Heart left ventricle (tissue), 16 donors: ENCODE data around the gene INO80C. TPM values are rescaled to one million over a fixed set of nuclear protein-coding genes. Genes with fewer than 3 reads are reported as not detected.

Experiments used
- ATAC-seq, 4 donors: fragments of 200-7000 bp; cut with Tn5 transposase; one replicate each; pipeline ENCODE4 v1.9.1; 2020 to 2022; ENCODE audit warnings: moderate library complexity in 4 of 4, mild to moderate bottlenecking in 3 of 4, moderate number of reproducible peaks in 1 of 4
- DNase-seq, 5 donors: peaks; one replicate each; pipeline ENCODE4 v3.0.0-alpha.2; 2020
- H3K27ac ChIP-seq, 12 donors: fragments of 200-600 bp; sonication (generic) in 4 of 12; one replicate each; pipeline versions ENCODE4 v1.5.0 to v1.8.0; 2016 to 2022; ENCODE audit warnings: mild to moderate bottlenecking in 2 of 12
- H3K27me3 ChIP-seq, 9 donors: fragments of 200-600 bp; sonication (generic) in 2 of 9; one replicate each; pipeline versions ENCODE4 v1.5.1 to v1.8.0; 2016 to 2022; ENCODE audit warnings: mild to moderate bottlenecking in 3 of 9
- H3K36me3 ChIP-seq, 9 donors: fragments of 200-600 bp; sonication (generic) in 2 of 9; one replicate each; pipeline versions ENCODE4 v1.5.0 to v1.8.0; 2018 to 2022; ENCODE audit warnings: mild to moderate bottlenecking in 2 of 9
- H3K4me1 ChIP-seq, 12 donors: fragments of 200-600 bp; sonication (generic) in 4 of 12; one replicate each; pipeline versions ENCODE4 v1.5.0 to v1.8.0; 2016 to 2022; ENCODE audit warnings: mild to moderate bottlenecking in 3 of 12
- H3K4me3 ChIP-seq, 12 donors: fragments of 200-600 bp; sonication (generic) in 4 of 12; one replicate each; pipeline versions ENCODE4 v1.5.0 to v1.8.0; 2017 to 2022; ENCODE audit warnings: mild to moderate bottlenecking in 9 of 12, moderate library complexity in 4 of 12
- H3K9me3 ChIP-seq, 12 donors: fragments of 200-600 bp; sonication (generic) in 4 of 12; one replicate each; pipeline versions ENCODE4 v1.5.0 to v1.8.0; 2016 to 2022; ENCODE audit warnings: mild to moderate bottlenecking in 1 of 12
- CTCF ChIP-seq, 12 donors: fragments of 200-600 bp; sonication (generic) in 4 of 12; IDR thresholded peaks; one replicate each; pipeline versions ENCODE4 v1.5.0 to v1.8.0; 2018 to 2022; ENCODE audit warnings: antibody characterized with exemption in 12 of 12, mild to moderate bottlenecking in 5 of 12
- POLR2A ChIP-seq, 2 donors: fragments of 450-650 bp; IDR thresholded peaks; one replicate each; pipeline ENCODE4 v1.6.1; 2017; ENCODE audit warnings: antibody characterized with exemption in 2 of 2, mild to moderate bottlenecking in 2 of 2, moderate library complexity in 2 of 2
- WGBS, 4 donors: extraction: QIAGEN DNeasy Blood & Tissue Kit in 2 of 4; methylation state at CpG; one replicate each; pipeline versions ENCODE4 v1.1.5 to v1.1.7; 2013 to 2018; 5-methylcytosine and 5-hydroxymethylcytosine counted together
- intact Hi-C, 10 donors: fragments of 100-400 bp; cut with DNase I; formaldehyde crosslinking; loops; one replicate each; pipeline versions ENCODE4 v1.11.1 to v1.14.2; 2022
- polyA plus RNA-seq, 2 donors: library from polyadenylated mRNA; stranded (reverse); fragments of 200-250 nt; gene quantifications; one replicate each; pipeline ENCODE4 v1.2.3, GENCODE V29; 2013
- total RNA-seq, 9 donors: library from RNA; depleted of rRNA in 2 of 9; stranded (reverse); fragments of >200 nt in 2 of 9; fragmentation: NEBNext Ultra II Directional in 3 of 9; extraction: Animal tissue kit (Norgen Biotek cat#: 25700) in 3 of 9; gene quantifications; one replicate each; pipeline versions ENCODE4 v1.1.0 to v1.2.4, GENCODE V29; 2016 to 2023
- donor health status: ischemic (EF 13 %, LVEDD 7.1; RV severe dilation, severe dysfunction).
- donor health status: healthy with polysubstance abuse.
- donor health status: DM: no; HTN: yes; CAD: no.
- donor health status: DM: no; HTN: no; CAD: no.
- donor health status: ischemic (EF 25% LVEDD 6.9; RV normal size, moderate dysfunction).
- donor health status: ischemic (EF 25% LVEDD 5.7; RV mildly dilated, moderate dysfunction).
- donor health status: healthy.
- donor health status: DM: yes; HTN: yes; CAD: no.
- donor health status: ischemic (EF 35%, LVEDD 5.7; RV mildly dilated, moderate dysfunction).
- donor health status: nonischemic (EF 11% LVEDD 7.7; RV severe dilation, severe dysfunction).
- donor health status: DM: yes; HTN: yes; CAD: no.
- donor health status: PGD.
- donor health status: ischemic (EF 29% LVEDD 5.4; RV normal size, mild dysfunction).
- donor health status: nonischemic (EF 23%, LVEDD 6.1; RV moderate dilation, normal function).

Gene INO80C
- total and polyA plus RNA-seq, 11 donors, result 5.6 to 29.0 (median 22.3) TPM

DNA sequence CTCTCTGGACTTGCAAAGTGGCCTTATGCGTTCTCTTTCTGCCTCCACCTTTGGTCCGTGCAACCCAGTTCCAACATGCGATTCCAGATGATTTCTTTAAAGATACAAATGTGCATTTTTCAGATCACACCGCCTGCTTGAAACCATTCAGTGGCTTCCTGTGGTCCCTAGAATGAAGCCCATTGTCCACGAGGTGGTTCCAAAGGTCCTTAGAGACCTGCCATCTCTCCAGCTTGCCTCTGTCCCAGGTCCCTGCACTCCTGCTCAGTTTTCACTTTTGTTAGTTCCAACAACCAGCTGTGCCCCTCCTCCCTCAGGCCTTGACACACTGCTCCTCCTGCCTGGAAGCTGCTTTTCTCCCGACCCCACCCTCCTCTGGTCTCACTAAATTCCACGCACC is 3.6 kb upstream of the INO80C start:
- Histone ChIP-seq H3K9me3 (no peaks in the 10 kb centered on the region), H3K36me3 (no peaks in the 10 kb centered on the region), H3K27ac (no peak overlapping the region), H3K4me3 (no peak overlapping the region), H3K27me3 (no peaks in the 10 kb centered on the region), H3K4me1 (peaks cover 0 to 21% (median 9%) of the 10 kb centered on the region in 12 donors)
- TF ChIP-seq POLR2A (IDR thresholded peaks at IDR 0.05) (no peak), CTCF (IDR thresholded peaks at IDR 0.05) (no peak)
- ATAC-seq (no peak), DNase-seq (no peak)
- intact Hi-C loops, result loop anchor here in 1 of 10 donors (10.0 kb wide), 1 partner anchor 73 kb away; no protein-coding TSS in a partner anchor
- WGBS, 4 donors, result 78 to 82% (median 80%) methylated on average over 7 of the region's 7 CpGs

DNA sequence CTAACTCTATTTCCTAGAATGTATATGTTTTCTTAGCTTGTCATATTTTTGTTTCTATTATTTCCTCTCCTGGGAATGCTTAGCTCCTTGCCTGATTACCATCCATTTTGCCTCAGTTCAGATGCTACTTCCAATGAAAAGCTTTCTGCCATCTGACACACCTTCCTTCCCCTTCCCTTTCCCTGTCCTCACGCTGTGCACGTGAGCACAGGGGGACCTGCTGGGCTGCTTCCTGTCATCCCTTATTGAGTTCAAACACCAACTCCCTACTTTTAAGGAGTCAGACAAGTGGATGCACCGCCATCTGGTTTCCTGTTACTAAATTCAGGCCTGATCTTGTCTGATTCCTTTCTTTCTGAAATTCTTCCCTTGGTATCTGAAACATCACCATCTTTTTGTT is 2.4 kb upstream of the INO80C start:
- no peak overlapping the region for H3K27ac ChIP-seq
- DNase-seq (no peak), ATAC-seq (no peak)
- peaks cover 0 to 30% (median 14%) of the 10 kb centered on the region in 12 donors for H3K4me1 ChIP-seq
- no peak for TF ChIP-seq CTCF (IDR thresholded peaks at IDR 0.05)
- TF ChIP-seq POLR2A (IDR thresholded peaks at IDR 0.05), result no peak
- H3K27me3 ChIP-seq, result no peaks in the 10 kb centered on the region
- H3K9me3 ChIP-seq, result no peaks in the 10 kb centered on the region
- no peak overlapping the region for H3K4me3 ChIP-seq
- H3K36me3 ChIP-seq, result no peaks in the 10 kb centered on the region
- intact Hi-C loops, result loop anchor here in 1 of 10 donors (10.0 kb wide), 1 partner anchor 75 kb away; no protein-coding TSS in a partner anchor
- WGBS, 4 donors, result 33 to 37% (median 34%) methylated on average over 3 of the region's 3 CpGs

- Histone ChIP-seq H3K9me3 (no peaks in the 10 kb centered on the region), H3K27me3 (no peaks in the 10 kb centered on the region), H3K4me3 (peak overlapping the region; percentile 38 to 81 (median 67)), H3K4me1 (peaks cover 0 to 29% (median 14%) of the 10 kb centered on the region in 12 donors), H3K27ac (peak overlapping the region; percentile 93 to 99 (median 94)), H3K36me3 (no peaks in the 10 kb centered on the region)
- intact Hi-C loops, result loop anchor here in 7 of 10 donors (2.0 to 10.0 kb wide), 8 partner anchors 35 to 232 kb away; partner anchors contain the start of gene GALNT1 (in 3 of the 7)
- TF ChIP-seq POLR2A (IDR thresholded peaks at IDR 0.05), result no peak
- no peak for TF ChIP-seq CTCF (IDR thresholded peaks at IDR 0.05)
- WGBS, 4 donors, result 0 to 3% (median 2%) methylated on average over 5 of the region's 5 CpGs
- ATAC-seq (peak in 3 of 4 donors; percentile 39 to 54 (median 40)), DNase-seq (no peak)
Observed at GRCh38 chr18:35497027-35497369, 762 bp downstream of the INO80C start.

DNA sequence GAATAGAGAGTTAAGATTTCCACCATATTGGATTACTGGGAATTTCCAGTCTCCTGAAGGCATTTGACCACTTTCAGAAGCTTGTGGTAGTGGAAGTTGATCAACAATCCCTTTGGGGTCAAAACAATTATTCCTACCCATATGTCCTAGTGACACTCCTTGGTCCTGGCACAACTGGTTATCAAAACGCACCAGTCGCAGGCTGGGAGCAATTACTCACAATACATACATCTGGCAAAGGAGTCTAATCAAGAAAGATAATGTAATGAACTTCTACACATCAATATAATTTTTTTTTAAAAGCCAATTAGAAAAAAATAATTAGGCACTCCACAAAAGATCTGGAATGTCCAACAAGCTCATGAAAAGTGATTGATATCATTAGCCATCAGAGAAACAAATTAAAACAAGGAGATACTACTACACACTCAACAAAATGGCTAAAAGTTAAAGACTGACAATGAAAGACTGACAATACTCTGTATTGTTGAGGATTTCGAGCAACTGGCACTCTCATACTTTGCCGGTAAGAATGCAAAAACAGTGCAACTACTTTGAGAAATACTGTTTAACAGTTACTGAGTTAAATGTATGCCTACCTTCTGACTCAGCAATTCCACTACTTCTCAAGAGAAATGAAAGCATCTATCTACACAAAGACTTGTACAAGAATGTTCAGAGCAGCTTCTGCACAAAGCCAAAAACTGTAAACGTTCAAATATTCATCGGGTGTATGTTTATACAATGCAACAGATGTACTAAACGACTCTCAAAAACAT is 2.0 kb downstream of the INO80C start:
- no peak overlapping the region for H3K4me3 ChIP-seq
- no peaks in the 10 kb centered on the region for H3K36me3 ChIP-seq
- no peaks in the 10 kb centered on the region for H3K9me3 ChIP-seq
- 91 to 94% (median 92%) methylated on average over 7 of the region's 7 CpGs for WGBS, 4 donors
- H3K4me1 ChIP-seq, result peaks cover 0 to 38% (median 18%) of the 10 kb centered on the region in 12 donors
- TF ChIP-seq CTCF (IDR thresholded peaks at IDR 0.05), result no peak
- TF ChIP-seq POLR2A (IDR thresholded peaks at IDR 0.05), result no peak
- H3K27me3 ChIP-seq, result no peaks in the 10 kb centered on the region
- H3K27ac ChIP-seq, result peak overlapping the region in 1 of 12 donors; percentile 94
- DNase-seq, result no peak
- ATAC-seq, result no peak
- intact Hi-C loops, result loop anchor here in 7 of 10 donors (2.0 to 10.0 kb wide), 8 partner anchors 33 to 231 kb away; partner anchors contain the start of gene GALNT1 (in 3 of the 7)
